Mesothelial cell of epicardium (in vitro differentiated cells): ENCODE data around the gene VEGFB. TPM values are rescaled to one million over a fixed set of nuclear protein-coding genes. Genes with fewer than 3 reads are reported as not detected.

Experiments used
- DNase-seq, 2 experiments: peaks; one replicate each; pipeline ENCODE4 v3.0.0; 2021; ENCODE audit warnings: low spot score in 2 of 2; ENCODE audit not compliant: unreplicated experiment in 2 of 2
- H3K27ac Mint-ChIP-seq: 2 replicates; pipeline ENCODE4 v1.8.0; 2021; ENCODE audit warnings: mixed read lengths
- H3K27me3 Mint-ChIP-seq: 2 replicates; pipeline ENCODE4 v1.8.0; 2021; ENCODE audit warnings: low read depth, mixed read lengths
- H3K36me3 Mint-ChIP-seq: 2 replicates; pipeline ENCODE4 v1.8.0; 2021; ENCODE audit warnings: mixed read lengths
- H3K4me1 Mint-ChIP-seq: 2 replicates; pipeline ENCODE4 v1.8.0; 2021; ENCODE audit warnings: mixed read lengths
- H3K4me3 Mint-ChIP-seq: 2 replicates; pipeline ENCODE4 v1.8.0; 2021; ENCODE audit warnings: mild to moderate bottlenecking, moderate library complexity, mixed read lengths
- H3K9me3 Mint-ChIP-seq: 2 replicates; pipeline ENCODE4 v1.8.0; 2021; ENCODE audit warnings: mixed read lengths
- total RNA-seq: library from RNA; stranded (reverse); gene quantifications from 3 replicates; pipeline ENCODE4 v1.2.1, GENCODE V29; 2021
- TF ChIP-seq, protein P1 (sequence below): fragments of 200-600 bp; sonication (generic); IDR thresholded peaks from one replicate; pipeline ENCODE4 v1.5.0; 2021; ENCODE audit warnings: antibody characterized with exemption; ENCODE audit not compliant: unreplicated experiment

VEGFB gene
- total RNA-seq, 1 donor from 2014 or later: 83.2 TPM

DNA sequence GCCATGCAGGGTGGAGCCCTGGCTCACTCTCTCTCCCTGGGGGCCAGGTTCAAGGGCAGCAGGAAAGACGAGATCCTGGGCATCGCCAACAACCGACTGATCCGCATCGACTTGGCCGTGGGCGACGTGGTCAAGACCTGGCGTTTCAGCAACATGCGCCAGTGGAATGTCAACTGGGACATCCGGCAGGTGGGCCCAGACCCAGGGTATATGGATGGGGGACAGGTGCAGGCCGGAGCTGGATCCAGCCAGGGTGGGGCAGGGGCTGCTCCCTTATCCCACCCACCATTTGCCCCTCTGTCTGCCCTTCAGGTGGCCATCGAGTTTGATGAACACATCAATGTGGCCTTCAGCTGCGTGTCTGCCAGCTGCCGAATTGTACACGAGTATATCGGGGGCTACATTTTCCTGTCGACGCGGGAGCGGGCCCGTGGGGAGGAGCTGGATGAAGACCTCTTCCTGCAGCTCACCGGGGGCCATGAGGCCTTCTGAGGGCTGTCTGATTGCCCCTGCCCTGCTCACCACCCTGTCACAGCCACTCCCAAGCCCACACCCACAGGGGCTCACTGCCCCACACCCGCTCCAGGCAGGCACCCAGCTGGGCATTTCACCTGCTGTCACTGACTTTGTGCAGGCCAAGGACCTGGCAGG, 11.3 kb upstream of the VEGFB start:
- H3K27ac Mint-ChIP-seq: no peak overlapping the region
- DNase-seq: no peak
- no peaks in the 10 kb centered on the region for H3K9me3 Mint-ChIP-seq

DNA sequence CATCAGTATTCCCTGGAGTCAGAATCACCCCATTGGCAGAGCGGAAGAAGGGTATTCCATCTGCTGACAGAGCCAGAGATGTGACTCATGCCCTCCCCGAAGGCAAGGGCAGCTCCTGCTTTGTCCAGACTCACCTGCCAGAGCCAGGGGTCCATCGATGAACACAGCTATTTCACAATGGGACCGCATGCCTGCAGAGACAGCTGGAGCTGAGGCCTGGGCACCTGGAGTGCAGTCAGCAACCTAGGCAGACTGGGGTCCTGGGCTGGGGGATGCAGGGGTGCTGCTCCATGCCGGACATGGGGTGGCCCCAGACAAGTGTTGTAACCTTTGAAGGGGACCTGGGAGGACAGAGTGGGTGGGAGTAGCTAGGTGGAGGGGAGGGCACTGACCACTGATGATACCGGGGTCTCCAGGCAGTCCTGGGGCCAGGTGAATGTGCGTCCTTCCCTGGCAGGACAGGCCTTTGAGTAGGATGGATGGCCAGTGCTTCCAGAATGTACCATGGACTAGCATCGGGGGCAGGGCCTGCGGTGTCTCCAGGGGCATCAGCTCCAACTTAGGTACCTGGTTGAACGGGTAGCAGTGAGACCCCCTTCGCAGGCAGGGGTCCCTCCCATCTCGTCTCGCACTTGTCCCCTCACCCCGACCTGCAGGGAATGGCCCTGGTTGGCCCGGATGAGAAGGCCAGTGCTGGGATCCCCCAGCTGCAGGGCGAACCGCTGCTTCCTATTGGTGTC, 10.1 kb upstream of the VEGFB start:
- Mint-ChIP-seq H3K36me3 (no peaks in the 10 kb centered on the region), H3K9me3 (no peaks in the 10 kb centered on the region), H3K27ac (no peak overlapping the region), H3K4me3 (peak overlapping the region; percentile 81), H3K27me3 (no peaks in the 10 kb centered on the region), H3K4me1 (peaks cover 17% of the 10 kb centered on the region)
- no peak for DNase-seq
- TF ChIP-seq, protein P1, sequence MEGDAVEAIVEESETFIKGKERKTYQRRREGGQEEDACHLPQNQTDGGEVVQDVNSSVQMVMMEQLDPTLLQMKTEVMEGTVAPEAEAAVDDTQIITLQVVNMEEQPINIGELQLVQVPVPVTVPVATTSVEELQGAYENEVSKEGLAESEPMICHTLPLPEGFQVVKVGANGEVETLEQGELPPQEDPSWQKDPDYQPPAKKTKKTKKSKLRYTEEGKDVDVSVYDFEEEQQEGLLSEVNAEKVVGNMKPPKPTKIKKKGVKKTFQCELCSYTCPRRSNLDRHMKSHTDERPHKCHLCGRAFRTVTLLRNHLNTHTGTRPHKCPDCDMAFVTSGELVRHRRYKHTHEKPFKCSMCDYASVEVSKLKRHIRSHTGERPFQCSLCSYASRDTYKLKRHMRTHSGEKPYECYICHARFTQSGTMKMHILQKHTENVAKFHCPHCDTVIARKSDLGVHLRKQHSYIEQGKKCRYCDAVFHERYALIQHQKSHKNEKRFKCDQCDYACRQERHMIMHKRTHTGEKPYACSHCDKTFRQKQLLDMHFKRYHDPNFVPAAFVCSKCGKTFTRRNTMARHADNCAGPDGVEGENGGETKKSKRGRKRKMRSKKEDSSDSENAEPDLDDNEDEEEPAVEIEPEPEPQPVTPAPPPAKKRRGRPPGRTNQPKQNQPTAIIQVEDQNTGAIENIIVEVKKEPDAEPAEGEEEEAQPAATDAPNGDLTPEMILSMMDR: no peak

More for the DNA sequence above, 11.3 kb upstream of the VEGFB start:
- peaks cover 17% of the 10 kb centered on the region for H3K4me1 Mint-ChIP-seq
- no peaks in the 10 kb centered on the region for H3K27me3 Mint-ChIP-seq
- H3K36me3 Mint-ChIP-seq: no peaks in the 10 kb centered on the region
- TF ChIP-seq, protein P1: no peak
- no peak overlapping the region for H3K4me3 Mint-ChIP-seq

GRCh38 chr11:64224891-64225607, 9.3 kb upstream of the VEGFB start:
- Mint-ChIP-seq H3K36me3 (no peaks in the 10 kb centered on the region), H3K9me3 (no peaks in the 10 kb centered on the region), H3K27me3 (no peaks in the 10 kb centered on the region), H3K4me1 (peaks cover 19% of the 10 kb centered on the region), H3K4me3 (peak overlapping the region; percentile 81), H3K27ac (peak overlapping the region; percentile 75)
- TF ChIP-seq, protein P1: no peak
- DNase-seq: no peak

DNA sequence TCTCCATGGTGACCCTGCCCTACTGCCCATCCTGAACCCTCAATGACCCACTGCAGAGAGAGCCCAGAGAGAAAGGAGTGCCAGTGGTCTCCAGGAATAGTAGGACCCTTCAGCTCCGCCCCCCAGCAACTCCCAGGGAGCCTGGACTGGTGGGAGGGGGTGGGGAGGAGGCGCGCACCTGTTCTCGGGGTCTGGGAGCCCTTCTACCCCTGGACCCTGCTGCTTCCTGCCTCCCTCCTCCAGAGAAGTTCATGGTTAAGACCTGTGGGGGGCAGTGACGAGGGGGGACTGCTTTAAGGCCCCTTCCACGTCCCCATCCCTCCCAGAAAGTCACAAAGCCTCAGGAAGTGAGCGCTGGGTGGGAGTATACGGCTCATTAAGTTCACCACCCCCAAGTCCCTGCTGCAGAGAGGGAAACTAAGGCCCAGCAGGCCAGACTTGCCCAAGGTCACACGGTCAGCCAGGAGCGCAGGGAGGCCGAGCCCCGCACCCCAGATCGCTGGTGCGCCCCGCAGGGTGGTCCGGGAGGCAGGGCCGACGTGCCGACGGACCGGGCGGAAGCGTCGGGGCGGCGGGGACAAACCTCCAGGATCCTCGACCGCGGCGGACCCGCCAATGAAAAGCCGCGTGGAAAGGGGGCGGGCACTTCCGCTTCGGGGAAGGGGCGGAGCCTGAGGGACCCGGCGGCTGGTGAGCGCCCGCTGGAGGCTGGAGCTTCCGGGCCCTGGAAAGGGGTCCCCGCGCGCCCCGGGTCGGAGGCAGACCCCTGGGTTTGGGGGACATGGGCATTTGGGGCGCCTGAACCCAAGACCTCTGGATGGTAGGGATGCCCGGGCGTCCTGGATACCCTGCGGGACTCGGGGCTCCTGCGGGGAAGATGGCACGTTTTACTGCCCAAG, 8.5 kb upstream of the VEGFB start, which contains the start of the genes NUDT22 and TRPT1:
Gene NUDT22, plus strand, starts transcription at position 667 of the 899 bp plus-strand sequence. CDS start 379 bp downstream, outside the sequence.
Gene TRPT1, minus strand, starts transcription at position 579 of the 899 bp plus-strand sequence. Its CDS starts 326 bp downstream, at position 253.
- Mint-ChIP-seq H3K9me3 (no peaks in the 10 kb centered on the region), H3K27ac (peak within 1 kb of the TSS; percentile 75), H3K36me3 (no peaks in the 10 kb centered on the region)

More for the DNA sequence above, 8.5 kb upstream of the VEGFB start, which contains the start of the genes NUDT22 and TRPT1:
- peak; percentile 89 to 93 for DNase-seq
- Mint-ChIP-seq H3K4me1 (peaks cover 20% of the 10 kb centered on the region), H3K27me3 (no peaks in the 10 kb centered on the region), H3K4me3 (peak within 1 kb of the TSS; percentile 81)
- TF ChIP-seq, protein P1: no peak
